ENCODE results near the gene ZFP3. TPM values are rescaled to one million over a fixed set of nuclear protein-coding genes. Genes with fewer than 3 reads are reported as not detected.

ZFP3 gene
- total and polyA plus RNA-seq, 2 experiments from 2014 or later: 0.55 to 1.6 TPM

GRCh38 chr17:5092218-5093010 is 14.1 kb downstream of the ZFP3 start:
- no peak overlapping the region for H3K27ac Mint-ChIP-seq

More at GRCh38 chr17:5092218-5093010, 14.1 kb downstream of the ZFP3 start:
- Mint-ChIP-seq H3K4me1 (0 out of 3 replicates have a peak, but pooled peaks cover 3% of the 10 kb centered on the region), H3K9me3 (peaks cover 96% of the 10 kb centered on the region), H3K27me3 (ENCODE audit: insufficient read depth, low read depth, poor library complexity) (peaks cover 15% of the 10 kb centered on the region), H3K36me3 (ENCODE audit: low read depth) (peaks cover 75% of the 10 kb centered on the region), H3K4me3 (no peak overlapping the region)
- DNase-seq (ENCODE audit: low spot score) (no peak), ATAC-seq (no peak)
- H3K4me1 ChIP-seq (ENCODE audit: insufficient read depth): no peaks in the 10 kb centered on the region
- H3K36me3 ChIP-seq (ENCODE audit: insufficient read depth): peaks cover 45% of the 10 kb centered on the region
- no peak overlapping the region for H3K4me3 ChIP-seq
- no peaks in the 10 kb centered on the region for H4K20me1 ChIP-seq (replicated peaks; ENCODE audit: insufficient read depth)
- peaks cover 17% of the 10 kb centered on the region for H3K27me3 ChIP-seq (ENCODE audit: insufficient read depth)
- H2AFZ ChIP-seq: no peak overlapping the region
- 0 out of 2 replicates have a peak, but pooled peaks cover 2% of the 10 kb centered on the region for H3F3A ChIP-seq (replicated peaks; ENCODE audit: low read depth)
- no peak for TF ChIP-seq ZNF462 (CRISPR knock-in tag; IDR thresholded peaks at IDR 0.05)
- no peak for TF ChIP-seq JUNB (IDR thresholded peaks at IDR 0.05; ENCODE audit: unreplicated experiment)
- TF ChIP-seq ZNF114 (CRISPR knock-in tag; IDR thresholded peaks at IDR 0.05): no peak
- no peak for TF ChIP-seq EZH2phosphoT487 (IDR thresholded peaks at IDR 0.05; ENCODE audit: unreplicated experiment)
- TF ChIP-seq ETS1 (IDR thresholded peaks at IDR 0.05): no peak
- no peak for TF ChIP-seq STAT1 (IDR thresholded peaks at IDR 0.05; ENCODE audit: unreplicated experiment)
- no peak for TF ChIP-seq EZH2 (IDR thresholded peaks at IDR 0.05; ENCODE audit: low read depth, unreplicated experiment)
- TF ChIP-seq POLR2AphosphoS5 (IDR thresholded peaks at IDR 0.05; ENCODE audit: low read depth): no peak
- no peak for TF ChIP-seq CTCF (conservative IDR thresholded peaks at IDR 0.05; ENCODE audit: low read depth in 2 of 2)
- no peak for TF ChIP-seq NANOG (IDR thresholded peaks at IDR 0.05; ENCODE audit: borderline replicate concordance)
- TF ChIP-seq REST (IDR thresholded peaks at IDR 0.05; ENCODE audit: unreplicated experiment): no peak
- no peak for TF ChIP-seq ZNF331 (CRISPR knock-in tag; IDR thresholded peaks at IDR 0.05; ENCODE audit: low read depth)
- no peak for TF ChIP-seq CREB1 (CRISPR knock-in tag; IDR thresholded peaks at IDR 0.05; ENCODE audit: low read depth)
- H3K4me2 ChIP-seq: no peak overlapping the region
- H3K27ac ChIP-seq (ENCODE audit: low read depth): no peak overlapping the region
- H3K79me2 ChIP-seq (replicated peaks; ENCODE audit: insufficient read depth): no peaks in the 10 kb centered on the region
- no peaks in the 10 kb centered on the region for H3K9me2 ChIP-seq (ENCODE audit: insufficient read depth)

All from GM23338 (cell line).